Astrocyte of the cerebellum (primary cell): ENCODE results near the gene SDSL.

ENCODE experiments used
- DNase-seq: peaks from one replicate; pipeline ENCODE4 v3.0.0-alpha.2; 2011; ENCODE audit warnings: low read depth
- H3K4me3 ChIP-seq: 2 replicates; pipeline ENCODE4 v1.5.1; 2011; ENCODE audit warnings: mild to moderate bottlenecking, low read depth, low read length, moderate library complexity
- in situ Hi-C: cut with HindIII; loops from 2 replicates; pipeline ENCODE4 v1.10.0; 2017; ENCODE audit warnings: low sequenced_read_pairs
- TF ChIP-seq, protein P1 (sequence below): IDR thresholded peaks from 2 replicates; pipeline ENCODE4 v1.5.1; 2012; ENCODE audit warnings: low read length, low read depth, moderate library complexity, mild to moderate bottlenecking; ENCODE audit errors: missing control alignments

Gene SDSL

GRCh38 chr12:113407931-113408600 lies 14.1 kb upstream of the SDSL start:
- DNase-seq = peak; percentile 6

DNA sequence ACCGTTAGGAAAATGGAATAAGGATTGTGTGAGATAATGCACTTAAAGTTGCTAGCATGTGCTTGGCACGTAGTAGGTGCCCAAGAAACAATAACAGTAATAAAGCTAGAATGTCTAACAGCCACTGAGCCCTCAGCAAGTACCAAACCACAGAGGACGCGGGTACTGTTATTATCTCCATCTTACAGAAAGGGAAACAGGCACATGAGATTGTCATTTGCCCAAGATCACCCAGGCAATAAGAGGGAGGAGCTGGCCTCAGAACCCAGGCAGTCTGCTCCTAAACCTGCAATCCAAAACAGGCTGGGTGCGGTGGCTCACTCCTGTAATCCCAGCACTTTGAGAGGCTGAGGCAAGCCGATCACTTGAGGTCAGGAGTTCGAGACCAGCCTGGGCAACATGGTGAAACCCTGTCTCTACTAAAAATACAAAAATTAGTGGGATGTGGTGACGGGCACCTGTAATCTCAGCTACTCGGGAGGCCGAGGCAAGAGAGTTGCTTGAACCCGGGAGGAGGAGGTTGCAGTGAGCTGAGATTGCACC lies 13.4 kb upstream of the SDSL start:
- TF ChIP-seq, protein P1, sequence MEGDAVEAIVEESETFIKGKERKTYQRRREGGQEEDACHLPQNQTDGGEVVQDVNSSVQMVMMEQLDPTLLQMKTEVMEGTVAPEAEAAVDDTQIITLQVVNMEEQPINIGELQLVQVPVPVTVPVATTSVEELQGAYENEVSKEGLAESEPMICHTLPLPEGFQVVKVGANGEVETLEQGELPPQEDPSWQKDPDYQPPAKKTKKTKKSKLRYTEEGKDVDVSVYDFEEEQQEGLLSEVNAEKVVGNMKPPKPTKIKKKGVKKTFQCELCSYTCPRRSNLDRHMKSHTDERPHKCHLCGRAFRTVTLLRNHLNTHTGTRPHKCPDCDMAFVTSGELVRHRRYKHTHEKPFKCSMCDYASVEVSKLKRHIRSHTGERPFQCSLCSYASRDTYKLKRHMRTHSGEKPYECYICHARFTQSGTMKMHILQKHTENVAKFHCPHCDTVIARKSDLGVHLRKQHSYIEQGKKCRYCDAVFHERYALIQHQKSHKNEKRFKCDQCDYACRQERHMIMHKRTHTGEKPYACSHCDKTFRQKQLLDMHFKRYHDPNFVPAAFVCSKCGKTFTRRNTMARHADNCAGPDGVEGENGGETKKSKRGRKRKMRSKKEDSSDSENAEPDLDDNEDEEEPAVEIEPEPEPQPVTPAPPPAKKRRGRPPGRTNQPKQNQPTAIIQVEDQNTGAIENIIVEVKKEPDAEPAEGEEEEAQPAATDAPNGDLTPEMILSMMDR = no peak
- no peak overlapping the region for H3K4me3 ChIP-seq
- in situ Hi-C loops = no loop called here
- no peak for DNase-seq

More at GRCh38 chr12:113407931-113408600, 14.1 kb upstream of the SDSL start:
- TF ChIP-seq, protein P1 = no peak
- in situ Hi-C loops = no loop called here
- no peak overlapping the region for H3K4me3 ChIP-seq

- TF ChIP-seq, protein P1 = no peak
- in situ Hi-C loops = no loop called here
- no peak overlapping the region for H3K4me3 ChIP-seq
- DNase-seq = no peak
These were observed 12.6 kb upstream of the SDSL start for GRCh38 chr12:113409462-113410124.

DNA sequence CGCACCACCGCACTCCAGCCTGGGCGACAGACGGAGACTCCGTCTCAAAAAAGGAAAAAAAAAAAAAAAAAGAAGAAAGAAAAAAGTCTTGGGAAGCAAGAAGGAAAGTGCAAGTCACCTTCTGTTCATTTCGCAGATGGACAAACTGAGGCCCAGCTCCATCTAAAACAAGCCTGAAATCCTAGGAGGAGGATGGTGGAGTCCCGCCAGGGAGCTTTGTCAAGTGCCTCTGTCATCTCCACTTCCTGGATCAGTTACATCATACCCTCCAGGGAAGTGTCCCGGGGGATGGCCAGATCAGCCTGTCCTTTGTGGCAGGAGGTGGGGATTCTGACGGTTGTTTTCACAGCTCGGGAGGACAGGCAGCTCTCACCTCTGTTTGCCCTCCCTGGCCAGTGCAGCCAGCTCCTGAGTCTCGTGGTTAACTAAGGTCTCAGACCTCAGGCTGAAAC lies 8.7 kb upstream of the SDSL start:
- TF ChIP-seq, protein P1 = no peak
- in situ Hi-C loops = no loop called here
- no peak overlapping the region for H3K4me3 ChIP-seq
- DNase-seq = no peak

GRCh38 chr12:113414519-113415038 lies 7.6 kb upstream of the SDSL start:
- in situ Hi-C loops = no loop called here
- TF ChIP-seq, protein P1 = no peak
- DNase-seq = no peak
- H3K4me3 ChIP-seq = no peak overlapping the region

GRCh38 chr12:113416091-113416754 lies 6.0 kb upstream of the SDSL start:
- H3K4me3 ChIP-seq = no peak overlapping the region
- TF ChIP-seq, protein P1 = no peak
- in situ Hi-C loops = no loop called here
- DNase-seq = no peak
